Measurements from ENCODE around the gene PHF2.

- TF ChIP-seq CTCF (IDR thresholded peaks at IDR 0.05; ENCODE audit: insufficient read depth, low read length, poor library complexity, severe bottlenecking): no peak
- no peak for TF ChIP-seq EZH2phosphoT487 (conservative IDR thresholded peaks at IDR 0.05; ENCODE audit: low read length)
These were observed 69.7 kb downstream of the PHF2 start for GRCh38 chr9:93645921-93646639.

All from SU-DHL-6 (cell line).